ENCODE results near the gene KIRREL3.
"Not testable (repeated sequence)": the region's sequence is repeated elsewhere in the genome, so short reads cannot be mapped to it uniquely, and the experiment has no call there.

GRCh38 chr11:126386729-126387071 is 613.9 kb downstream of the KIRREL3 start:
- TF ChIP-seq CTCF (conservative IDR thresholded peaks at IDR 0.05; ENCODE audit: low read depth, low read length); EZH2 (IDR thresholded peaks at IDR 0.05; ENCODE audit: low read length, unreplicated experiment): not testable (repeated sequence)

All from PC-3 (cell line).